NCI-H69 (cell line): Measurements from ENCODE around the gene PABPN1L.
A peak's percentile ranks its signal among the peaks of the same experiment; 100 is the strongest.

ENCODE experiments used
- DNase-seq: peaks from one replicate; lab custom pipeline; 2025; lab: John Stamatoyannopoulos, UW

PABPN1L gene

DNA sequence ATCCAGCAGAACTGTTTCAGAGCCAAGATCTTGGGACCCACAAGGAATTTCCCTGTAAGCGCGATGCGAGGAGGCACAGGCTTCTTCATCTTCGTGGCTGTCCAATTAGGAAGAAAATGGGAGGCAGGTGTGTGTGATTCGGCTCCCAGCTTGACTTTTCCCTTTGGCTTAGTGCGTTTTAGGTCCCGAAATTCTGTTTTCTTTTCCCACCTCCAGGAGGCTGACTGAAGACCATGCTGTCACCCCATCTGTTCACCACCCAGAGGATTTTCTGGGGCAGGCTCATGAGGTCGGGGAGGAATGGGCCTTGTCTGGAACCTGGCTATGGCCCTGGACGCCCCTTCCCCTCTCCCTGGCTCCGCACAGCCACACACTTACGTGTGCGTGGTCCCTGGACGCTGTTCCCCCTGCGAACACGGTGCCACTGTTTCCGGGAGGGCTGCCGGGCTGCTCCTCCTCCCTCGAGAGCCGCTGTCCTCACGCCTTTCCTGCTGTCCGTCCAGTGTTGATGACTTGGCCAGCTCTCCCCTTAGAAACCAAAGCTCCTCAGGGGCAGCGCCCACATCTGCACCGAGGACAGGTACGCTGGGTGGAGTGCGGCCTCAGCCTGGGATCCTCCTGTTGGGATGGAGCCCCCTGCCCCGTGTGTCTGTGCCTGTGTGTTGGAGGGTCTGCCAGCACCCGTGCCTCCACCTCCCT is 2.7 kb upstream of the PABPN1L start:
- no peak for DNase-seq

DNA sequence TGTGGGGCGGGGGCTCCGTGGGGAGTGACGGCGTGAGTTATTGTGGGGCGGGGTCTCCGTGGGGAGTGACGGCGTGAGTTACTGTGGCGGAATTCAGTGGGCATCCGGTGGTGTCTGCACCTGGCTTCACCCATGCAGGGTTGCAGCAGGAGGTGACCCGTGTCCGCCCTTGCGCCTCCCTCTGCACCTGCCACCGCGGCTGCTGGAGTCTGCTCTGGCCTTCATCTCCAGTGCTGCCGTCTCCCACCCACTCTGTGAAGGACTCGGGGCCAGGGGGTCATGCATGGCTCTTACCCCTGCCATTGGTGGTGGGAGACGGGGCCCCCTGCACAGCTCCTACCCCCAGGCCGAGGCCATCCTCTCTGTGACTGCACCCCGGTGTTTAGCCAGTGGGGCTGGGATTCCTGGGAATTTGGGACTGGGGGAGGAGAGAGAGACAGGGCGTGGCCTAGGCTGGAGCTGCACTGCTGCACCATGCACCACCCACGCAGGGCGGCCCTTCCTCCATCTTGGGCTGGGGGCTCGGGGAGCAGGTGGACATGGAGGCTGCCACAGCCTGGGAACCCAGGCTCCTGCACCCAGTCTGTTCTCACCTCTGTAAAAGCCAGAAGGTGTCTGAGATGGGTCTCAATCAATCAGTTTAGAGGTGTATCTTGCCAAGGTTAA is 1.3 kb upstream of the PABPN1L start:
- DNase-seq: peak; percentile 13

DNA sequence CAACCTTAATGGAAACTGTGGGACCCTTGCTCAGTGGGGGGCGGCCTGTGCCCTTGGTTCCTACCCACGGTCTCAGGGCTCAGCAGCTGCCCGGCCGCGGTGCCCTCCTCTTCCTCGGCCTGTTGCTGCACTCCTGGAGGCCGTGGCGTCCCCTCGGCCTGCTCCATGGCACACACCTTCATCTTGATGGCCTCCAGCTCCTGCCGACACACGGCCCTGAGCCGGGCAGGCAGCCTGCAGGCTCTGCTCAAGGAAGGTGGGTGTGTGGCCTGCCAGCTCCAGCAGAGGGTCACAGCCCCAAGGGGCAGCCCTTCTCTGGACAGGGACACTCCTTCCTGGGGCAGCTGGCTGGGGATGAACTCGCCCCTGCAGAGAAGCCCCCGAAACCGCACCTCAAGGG is 718 bp downstream of the PABPN1L start:
- no peak for DNase-seq

DNA sequence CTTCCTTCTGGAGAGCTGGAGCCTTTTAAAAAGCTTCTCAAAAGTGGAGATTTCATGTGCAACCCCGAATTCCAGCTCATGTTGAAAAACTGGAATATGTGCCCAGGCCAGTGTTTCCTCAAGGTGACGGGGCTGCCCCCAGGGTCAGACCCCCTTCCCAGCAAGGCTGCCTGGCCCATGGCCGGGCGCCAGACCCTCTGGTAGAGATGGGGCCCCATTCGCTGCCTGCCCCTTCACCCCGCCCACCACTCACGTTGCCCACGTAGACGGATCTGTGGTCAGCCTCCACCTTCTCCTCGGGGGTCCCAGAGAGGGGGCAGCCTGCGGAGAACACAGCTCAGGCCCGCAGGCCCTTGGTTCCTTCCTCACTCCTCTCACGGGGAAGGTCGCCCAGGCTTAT is 1.1 kb downstream of the PABPN1L start:
- DNase-seq: no peak

DNA sequence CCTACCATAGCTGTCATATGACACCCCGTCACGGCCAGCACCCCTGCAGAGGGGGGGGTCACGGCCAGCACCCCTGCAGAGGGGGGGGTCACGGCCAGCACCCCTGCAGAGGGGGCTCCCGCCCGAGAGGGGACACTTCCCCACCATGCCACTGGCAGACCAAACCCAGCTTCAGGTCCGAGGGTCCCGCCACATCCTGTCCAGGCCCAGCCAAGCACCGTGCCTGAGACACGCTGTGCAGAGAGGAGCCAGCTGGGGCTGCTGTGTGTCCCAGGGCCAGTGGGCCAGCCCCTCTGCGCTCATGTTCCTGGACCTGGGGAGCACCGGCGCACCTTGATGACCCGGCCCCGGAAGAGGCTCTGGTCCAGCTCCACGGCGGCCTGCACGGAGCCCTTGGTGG is 1.9 kb downstream of the PABPN1L start:
- DNase-seq: no peak

DNA sequence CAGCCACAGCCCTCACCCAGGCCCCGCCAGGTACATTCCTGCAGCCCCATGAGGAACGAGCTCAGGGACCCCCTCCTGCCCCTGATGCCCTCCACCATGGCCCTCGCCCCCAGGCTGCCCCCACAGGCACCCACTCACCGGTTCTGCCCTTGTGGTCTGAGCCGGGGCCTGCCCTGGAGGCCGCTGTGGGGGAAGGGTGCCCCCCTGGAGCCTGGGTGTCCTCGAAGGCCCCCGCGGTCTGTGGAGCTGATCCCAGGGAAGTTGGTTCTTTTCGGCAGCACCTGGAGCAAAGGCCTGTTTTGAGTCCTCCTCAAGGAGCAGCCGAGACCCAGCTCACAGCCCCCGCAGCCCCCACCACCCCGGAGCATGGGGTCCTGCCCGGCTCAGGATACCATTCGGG is 2.4 kb downstream of the PABPN1L start:
- DNase-seq: no peak

DNA sequence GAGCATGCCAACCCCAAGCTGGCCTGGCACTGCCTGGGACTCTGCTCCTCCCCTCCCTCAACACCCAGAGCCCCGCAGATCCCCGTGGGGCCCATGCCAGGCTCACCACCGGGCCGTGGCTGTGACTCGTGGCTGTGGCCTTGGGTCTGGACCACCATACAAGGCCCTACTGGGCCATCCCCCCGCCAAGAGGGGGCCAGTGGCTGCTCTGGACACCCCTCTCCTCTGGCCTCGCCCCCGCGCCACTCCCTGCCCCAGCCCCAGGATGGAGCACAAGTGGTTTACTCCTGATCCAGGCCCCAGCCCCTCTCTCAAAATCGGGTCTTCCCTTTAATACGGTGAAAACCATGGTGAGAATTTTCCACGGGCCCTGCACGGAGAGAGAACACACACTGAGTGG is 3.0 kb downstream of the PABPN1L start:
- DNase-seq: no peak

DNA sequence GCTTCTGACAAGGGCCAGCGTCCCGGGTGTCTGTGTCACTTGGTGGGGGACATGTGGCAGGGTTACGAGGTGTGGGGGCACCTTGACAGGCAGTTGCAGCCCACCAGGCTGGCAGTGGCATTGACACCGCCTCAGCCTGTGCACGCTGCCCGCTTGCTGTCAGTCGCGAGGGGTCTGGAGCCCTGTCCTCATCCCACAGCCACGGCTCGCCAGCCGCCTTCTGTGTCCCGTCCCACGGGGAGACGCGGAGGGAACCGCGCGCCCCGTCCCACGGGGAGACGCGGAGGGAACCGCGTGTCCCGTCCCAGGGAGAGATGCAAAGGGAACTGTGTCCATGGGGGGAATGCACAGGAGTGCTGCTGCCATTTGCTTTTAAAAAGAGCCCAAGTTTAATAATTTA is 3.5 kb downstream of the PABPN1L start:
- no peak for DNase-seq

DNA sequence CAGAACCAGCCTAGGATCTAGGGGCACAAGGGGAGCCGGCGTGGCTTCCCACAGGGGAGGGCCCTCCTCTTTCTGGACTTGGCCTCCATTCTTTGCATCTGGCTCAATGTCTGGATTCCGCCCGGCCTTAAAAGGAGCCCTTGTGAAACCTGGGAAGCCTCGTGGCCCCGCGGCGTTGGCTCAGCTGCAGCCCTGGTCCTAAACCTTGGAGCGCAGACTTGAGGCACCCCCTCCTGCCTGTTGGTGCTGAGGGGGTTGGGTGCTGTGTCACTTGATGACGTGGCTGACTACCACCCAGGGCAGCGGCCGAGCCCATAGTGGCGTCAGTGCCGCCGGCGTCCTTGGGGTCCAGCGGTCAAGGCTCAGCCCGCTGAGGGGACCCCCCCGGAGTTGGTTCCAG is 5.1 kb downstream of the PABPN1L start:
- DNase-seq: no peak

DNA sequence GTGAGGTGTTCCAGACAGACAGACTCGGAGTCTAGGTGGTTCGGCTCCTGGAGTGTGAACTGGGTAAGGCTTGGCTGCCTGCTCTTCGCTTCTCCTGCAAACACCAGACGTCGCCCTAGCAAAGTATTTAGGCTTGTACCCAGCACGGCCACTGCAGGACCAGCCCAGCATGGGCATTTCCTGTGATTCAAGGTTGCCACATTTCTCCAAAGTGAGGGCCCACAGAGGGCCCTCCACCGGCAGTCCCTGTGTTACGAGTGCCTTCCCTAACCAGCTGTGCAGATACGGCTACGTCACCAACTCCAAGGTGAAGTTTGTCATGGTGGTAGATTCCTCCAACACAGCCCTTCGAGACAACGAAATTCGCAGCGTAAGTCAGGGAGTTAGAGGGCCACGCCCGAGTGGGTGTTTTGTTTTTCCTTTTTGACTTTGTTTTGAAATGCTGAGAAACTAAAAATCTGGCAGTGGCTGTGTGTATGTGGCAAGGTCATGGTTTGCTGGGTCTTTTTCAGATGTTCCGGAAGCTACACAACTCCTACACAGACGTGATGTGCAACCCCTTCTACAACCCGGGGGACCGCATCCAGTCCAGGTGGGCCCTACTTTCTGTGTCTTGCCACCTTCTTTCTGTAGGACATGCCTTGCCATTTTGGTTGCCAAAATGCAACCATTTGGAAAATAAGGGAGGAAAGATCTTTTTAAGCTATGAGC is 6.9 kb downstream of the PABPN1L start:
- DNase-seq: no peak

DNA sequence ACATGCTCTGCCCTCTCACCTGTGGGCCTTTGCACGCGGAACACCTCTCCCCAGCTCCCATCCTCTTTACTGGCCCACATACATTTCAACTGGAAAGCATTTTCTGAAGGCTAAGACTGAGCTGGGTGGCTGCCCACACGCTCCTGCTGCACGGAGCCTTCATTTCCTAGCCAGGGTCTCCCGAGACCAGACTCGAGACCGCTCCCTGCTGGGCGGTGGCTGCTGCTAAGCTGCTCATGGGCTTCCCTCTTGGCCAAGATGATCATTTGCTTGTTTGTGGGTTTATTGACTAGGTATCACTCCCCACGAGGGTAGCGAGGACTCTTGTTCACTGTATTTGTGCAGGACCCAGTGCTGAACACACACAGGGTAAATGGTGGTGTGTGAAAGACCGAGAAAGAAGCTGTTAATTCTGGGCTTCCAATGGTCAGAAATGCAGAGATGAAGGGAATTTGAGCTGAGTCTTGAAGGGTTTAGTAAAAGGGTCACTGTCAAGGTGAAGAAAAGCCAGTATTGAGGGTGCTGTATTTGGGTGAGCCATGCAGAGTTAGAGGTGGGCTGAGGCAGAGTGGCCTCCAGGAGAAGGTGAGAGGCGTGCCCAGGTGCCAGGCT is 8.6 kb downstream of the PABPN1L start:
- DNase-seq: peak; percentile 45

DNA sequence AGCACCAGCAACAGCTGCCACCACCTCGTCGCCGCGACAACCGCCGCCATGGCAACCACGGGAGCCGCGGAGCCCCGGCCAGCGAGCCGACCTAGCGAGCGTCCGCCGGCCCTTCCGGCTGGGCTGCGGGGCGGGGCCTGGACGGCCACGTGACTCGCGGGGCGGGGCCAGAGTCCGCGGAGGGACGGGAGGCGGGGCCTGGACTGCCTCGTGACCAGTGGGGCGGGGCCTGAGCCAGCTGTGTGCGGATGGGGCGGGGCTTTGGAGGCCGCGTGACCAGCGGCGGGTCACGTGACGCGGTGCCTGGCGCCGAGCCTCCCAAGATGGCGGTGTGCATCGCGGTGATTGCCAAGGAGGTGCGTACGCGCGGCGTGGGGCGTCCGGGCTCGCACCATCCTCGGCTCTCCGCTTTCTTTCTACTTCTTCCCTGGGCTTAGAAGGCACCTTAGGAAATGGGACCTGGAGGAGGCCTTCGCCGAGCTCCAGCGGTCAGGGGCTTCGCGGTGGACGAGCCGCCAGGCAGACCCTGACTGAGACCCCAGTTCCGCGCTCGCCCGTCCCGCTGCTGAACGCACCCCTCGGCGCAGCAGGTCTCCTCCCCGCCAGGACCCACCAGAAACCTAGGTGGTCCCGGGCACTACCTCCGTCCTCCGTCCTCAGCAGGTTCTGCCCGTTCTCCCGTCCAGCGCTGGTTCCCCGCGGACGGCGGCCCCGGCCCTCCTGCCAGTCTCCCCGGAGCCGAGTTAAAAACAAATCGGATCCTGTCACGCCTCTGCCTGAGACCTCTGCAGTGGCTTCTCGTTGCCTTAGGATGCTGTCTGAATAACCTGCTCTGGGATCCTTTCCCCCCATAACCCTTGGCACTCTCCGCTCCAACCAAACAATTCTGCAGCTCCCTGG is 9.4 kb downstream of the PABPN1L start, which contains the start of the genes GALNS and TRAPPC2L:
Gene GALNS (minus strand): TSS at position 120 of the 900 bp plus-strand sequence. CDS start 70 bp downstream, at position 50.
Gene TRAPPC2L (plus strand): TSS at position 300 of the 900 bp plus-strand sequence. CDS start 24 bp downstream, at position 324.
- DNase-seq: peak; percentile 95

DNA sequence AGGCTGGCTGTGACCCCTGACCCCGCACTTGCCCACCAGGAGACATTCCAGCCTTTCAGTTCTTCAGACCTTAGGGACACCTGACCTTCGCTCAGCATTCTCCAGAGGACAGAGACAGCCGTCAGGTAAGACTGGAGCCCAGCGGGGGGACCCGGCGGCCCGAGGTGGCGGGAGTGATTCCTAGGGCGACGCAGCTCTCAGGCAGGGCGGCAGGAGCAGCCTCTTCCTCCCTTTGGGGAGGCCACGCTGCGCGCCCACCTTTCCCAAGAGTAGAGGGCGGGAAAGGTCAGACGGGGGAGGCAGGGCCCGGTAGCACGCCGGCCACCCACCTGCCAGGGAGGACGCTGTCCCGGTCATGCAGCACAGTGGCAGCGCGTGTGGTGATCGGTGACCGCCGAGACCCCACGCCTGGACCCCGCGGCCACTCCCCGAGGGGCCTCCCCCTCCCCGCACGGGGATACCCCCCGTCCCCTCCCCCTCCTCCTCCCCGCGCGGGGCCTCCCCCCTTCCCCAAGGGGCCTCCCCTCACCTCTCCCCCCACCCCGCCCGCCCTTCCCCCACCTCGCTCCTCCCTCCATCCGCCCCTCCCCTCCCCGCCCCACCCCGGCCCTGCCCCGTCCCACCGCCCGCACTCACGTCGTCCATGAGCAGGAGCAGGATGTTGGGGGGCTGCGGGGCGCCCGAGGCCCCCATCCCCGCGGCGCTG is 10.2 kb downstream of the PABPN1L start:
- DNase-seq: peak; percentile 32

DNA sequence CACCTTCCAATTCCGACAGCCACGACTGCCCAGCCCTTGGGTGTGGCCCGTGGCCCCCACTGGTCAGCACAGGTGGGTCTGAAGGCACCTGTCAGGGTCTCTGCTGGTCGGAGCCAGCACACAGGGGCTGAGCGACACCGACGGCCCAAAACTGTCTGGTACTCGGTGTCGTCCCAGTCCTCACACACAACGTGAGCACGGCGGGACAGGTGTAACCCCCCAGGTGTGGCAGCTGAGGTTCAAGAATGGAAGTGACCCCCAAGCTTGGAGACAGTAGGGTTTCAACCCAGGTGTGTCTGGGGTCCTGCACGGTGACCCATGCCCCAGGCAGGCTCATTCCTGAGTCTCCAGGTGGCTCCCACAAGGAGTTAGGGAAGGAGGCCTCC is 10.7 kb downstream of the PABPN1L start:
- no peak for DNase-seq

DNA sequence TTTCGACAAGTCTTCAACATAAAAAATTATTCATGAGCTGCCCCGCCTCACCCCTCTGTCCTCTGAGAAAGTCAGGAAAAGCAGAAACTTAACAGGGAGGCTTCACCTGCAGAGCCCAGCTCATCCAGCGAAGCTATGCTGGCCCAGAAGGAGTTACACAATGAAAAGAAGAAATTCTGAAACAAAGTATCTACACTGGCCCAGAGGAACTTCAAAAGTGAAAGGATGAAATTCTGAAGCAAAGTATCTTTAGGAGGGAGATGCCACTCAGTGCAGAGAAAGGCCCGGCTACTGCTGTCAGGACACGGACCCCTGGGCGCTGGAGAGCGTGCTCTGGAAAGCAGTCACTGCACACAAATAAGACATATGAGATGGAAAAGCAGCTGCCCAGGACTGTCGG is 11.3 kb downstream of the PABPN1L start:
- DNase-seq: no peak

DNA sequence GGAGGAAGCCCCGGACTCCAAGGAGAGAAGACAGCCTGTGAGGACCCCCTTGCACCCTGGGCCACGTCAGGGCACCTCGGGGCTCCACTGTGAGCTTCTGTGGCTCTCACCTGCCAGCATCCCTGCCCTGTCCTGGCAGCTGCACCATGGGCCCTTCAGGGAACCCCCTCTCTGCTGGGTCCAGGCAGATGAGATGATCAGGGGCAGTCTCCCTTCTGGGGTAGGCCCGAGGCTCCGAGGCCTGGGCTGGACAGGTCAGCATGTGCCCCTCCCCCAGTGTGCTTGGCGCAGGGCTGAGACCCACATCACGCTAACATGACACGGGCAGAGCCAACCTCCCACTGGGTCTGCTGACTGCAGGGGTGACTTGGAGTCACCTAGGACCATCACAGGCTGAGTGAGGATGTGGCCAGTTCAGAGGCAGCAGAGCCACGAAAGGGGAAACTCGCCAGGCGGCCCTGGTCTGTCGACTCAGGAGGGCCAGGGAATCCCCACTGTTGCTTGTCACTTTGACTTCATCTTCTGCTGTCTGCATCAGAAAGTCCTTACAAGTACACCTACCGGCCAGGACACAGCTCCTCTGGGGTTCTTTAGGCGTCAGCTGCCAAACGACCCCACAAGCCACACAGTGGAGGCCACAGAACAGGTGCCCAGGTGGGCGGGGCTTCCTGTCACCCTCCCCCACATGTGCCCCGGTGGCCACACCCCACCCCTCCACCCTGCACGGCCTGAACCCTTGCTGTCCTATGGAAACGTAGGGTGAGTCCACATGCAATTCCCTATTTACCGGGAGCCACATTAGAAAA is 12.0 kb downstream of the PABPN1L start:
- DNase-seq: no peak

DNA sequence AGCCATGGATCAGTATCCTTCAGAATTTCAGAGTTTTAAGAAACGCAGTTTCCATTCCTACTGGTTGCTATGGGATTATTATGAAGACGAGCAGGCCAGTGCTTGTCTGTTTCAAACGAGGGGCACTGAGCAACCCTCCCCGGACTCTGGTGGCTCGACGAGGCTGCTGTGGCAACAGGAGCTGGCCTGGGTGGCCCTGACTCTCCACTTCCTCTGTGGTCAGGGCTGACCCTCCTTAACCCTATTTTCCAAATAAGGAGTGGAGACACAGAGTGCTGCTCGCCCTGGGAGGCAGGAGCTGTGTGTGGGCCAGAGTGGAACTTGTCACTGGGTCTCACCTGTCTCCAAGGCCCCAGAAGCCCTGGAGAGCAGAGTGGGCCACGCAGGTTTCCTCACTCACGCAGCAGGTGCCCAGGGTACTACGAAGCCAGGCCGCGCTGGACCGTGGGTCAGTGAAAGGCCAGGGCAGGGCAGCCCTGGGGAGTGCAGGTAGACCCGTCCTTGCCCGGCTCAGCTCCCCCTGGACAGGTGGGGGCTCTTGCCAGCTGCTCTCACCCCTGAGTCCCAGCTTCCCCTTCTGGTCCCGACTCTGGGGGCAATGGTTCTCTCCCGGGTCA is 13.0 kb downstream of the PABPN1L start:
- DNase-seq: no peak

DNA sequence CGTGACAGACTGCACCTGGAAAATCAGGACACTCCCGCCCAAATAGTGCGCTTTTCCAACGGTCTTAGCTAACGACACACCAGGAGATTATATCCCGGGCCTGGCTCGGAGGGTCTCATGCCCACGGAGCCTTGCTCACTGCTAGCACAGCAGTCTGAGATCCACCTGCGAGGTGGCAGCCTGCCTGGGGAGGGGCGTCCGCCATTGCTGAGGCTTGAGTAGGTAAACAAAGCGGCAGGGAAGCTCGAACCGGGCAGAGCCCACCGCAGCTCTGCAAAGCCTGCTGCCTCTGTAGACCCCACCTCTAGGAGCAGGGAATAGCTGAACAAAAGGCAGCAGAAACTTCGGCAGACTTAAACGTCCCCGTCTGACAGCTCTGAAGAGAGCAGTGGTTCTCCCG is 14.8 kb downstream of the PABPN1L start:
- no peak for DNase-seq

DNA sequence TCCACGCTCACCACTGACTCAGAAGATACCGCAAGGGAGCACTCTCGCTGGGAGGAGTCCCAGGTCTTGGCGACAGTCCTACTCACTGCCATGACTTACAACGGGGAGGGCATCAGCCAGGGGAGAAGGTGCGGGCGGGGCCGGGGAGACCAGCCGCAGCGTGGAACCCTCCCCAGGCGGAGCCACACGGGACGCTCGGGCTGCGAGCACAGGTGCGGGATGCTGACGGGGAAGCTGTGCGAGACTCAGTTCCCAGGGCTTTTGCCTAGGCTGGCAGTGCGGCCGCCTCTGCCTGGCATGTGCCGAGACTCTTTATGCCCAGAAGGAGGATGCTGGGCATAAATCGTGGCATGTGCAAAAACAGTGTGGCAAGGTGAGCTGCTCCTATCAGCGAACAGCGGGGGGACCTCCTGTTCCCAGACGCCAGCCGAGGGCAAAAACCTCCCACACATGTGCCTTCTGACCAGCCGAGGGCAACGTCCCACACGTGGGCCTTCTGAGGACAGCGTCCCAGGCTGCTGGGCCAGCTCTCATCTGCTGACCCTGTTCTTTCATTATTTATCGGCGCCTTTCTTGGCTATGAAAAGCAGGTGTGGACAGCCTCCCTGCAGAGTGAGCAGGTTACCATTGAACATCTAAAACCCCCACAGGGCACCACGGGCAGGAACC is 15.8 kb downstream of the PABPN1L start:
- no peak for DNase-seq
